ENCODE data around the gene SSTR5. TPM values are rescaled to one million over a fixed set of nuclear protein-coding genes. Genes with fewer than 3 reads are reported as not detected.

The SSTR5 gene
- total RNA-seq, 1 donor from 2014 or later = not detected

DNA sequence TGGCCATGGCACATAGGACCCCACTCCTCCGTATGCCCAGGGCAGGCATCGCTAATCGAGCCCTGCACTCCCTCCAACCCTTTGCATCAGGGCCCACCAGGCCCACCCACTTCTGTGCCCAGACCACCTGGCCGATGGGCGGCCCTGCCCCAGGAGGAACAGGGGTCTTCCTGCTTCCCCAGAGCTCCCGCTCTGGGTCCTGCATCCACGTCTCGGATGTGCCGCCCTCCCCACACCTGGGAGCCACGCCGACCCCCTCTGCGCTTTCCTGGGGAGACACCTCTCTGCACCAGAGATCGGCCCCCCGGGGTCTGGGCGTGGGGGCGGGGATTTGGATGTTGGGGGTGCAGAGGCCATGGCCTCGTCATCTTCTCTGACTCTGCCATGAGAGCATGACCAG, 21.1 kb upstream of the SSTR5 start:
- intact Hi-C loops (cut with micrococcal nuclease) = no loop called here
- Mint-ChIP-seq H3K4me1 (no peaks in the 10 kb centered on the region), H3K27ac (no peak overlapping the region), H3K4me3 (no peak overlapping the region), H3K36me3 (ENCODE audit: low read depth) (no peaks in the 10 kb centered on the region), H3K9me3 (no peaks in the 10 kb centered on the region), H3K27me3 (peaks cover 8% of the 10 kb centered on the region)
- DNase-seq (no peak), ATAC-seq (ENCODE audit: low read depth) (no peak)
- POLR2A ChIA-PET = no interaction called here
- no peak for TF ChIP-seq CTCF (IDR thresholded peaks at IDR 0.05)
- CTCF ChIA-PET = no interaction called here

GRCh38 chr16:1052721-1053120, 19.8 kb upstream of the SSTR5 start:
- TF ChIP-seq CTCF (IDR thresholded peaks at IDR 0.05) = no peak
- ChIA-PET POLR2A (no interaction called here), CTCF (no interaction called here)
- Mint-ChIP-seq H3K4me1 (no peaks in the 10 kb centered on the region), H3K9me3 (no peaks in the 10 kb centered on the region), H3K36me3 (ENCODE audit: low read depth) (no peaks in the 10 kb centered on the region), H3K4me3 (no peak overlapping the region), H3K27me3 (peaks cover 8% of the 10 kb centered on the region), H3K27ac (no peak overlapping the region)
- ATAC-seq (ENCODE audit: low read depth) = no peak
- DNase-seq = no peak
- intact Hi-C loops (cut with micrococcal nuclease) = no loop called here

DNA sequence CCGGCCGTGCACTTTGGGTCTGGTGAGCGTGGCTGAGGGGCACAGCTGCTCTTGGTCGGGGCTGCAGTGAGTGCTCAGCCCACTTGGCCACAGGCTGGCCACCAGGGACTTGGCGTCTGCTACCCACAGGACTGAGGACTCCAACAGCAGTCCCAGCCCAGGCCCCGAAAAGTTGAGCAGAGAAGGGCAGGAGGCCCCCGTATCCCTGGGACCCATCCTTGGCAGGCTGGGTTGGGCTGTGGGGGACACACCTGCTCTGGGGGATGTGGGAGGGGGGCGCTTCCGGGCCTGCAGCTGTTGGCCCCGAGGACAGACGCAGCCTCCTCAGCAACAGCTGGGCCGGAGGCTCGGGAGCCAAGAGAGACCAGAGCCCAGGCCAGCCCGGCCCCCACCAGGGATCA, 19.4 kb upstream of the SSTR5 start:
- no peak for ATAC-seq (ENCODE audit: low read depth)
- no peaks in the 10 kb centered on the region for H3K36me3 Mint-ChIP-seq (ENCODE audit: low read depth)
- ChIA-PET CTCF (no interaction called here), POLR2A (no interaction called here)
- peaks cover 7% of the 10 kb centered on the region for H3K27me3 Mint-ChIP-seq
- TF ChIP-seq CTCF (IDR thresholded peaks at IDR 0.05) = no peak
- H3K27ac Mint-ChIP-seq = no peak overlapping the region
- no peaks in the 10 kb centered on the region for H3K4me1 Mint-ChIP-seq
- intact Hi-C loops (cut with micrococcal nuclease) = no loop called here
- H3K4me3 Mint-ChIP-seq = no peak overlapping the region
- no peak for DNase-seq
- no peaks in the 10 kb centered on the region for H3K9me3 Mint-ChIP-seq

- ChIA-PET CTCF (no interaction called here), POLR2A (no interaction called here)
- DNase-seq (no peak), ATAC-seq (ENCODE audit: low read depth) (no peak)
- no peaks in the 10 kb centered on the region for H3K4me1 Mint-ChIP-seq
- H3K36me3 Mint-ChIP-seq (ENCODE audit: low read depth) = no peaks in the 10 kb centered on the region
- H3K27me3 Mint-ChIP-seq = peaks cover 7% of the 10 kb centered on the region
- no peaks in the 10 kb centered on the region for H3K9me3 Mint-ChIP-seq
- intact Hi-C loops (cut with micrococcal nuclease) = no loop called here
- H3K27ac Mint-ChIP-seq = no peak overlapping the region
- no peak for TF ChIP-seq CTCF (IDR thresholded peaks at IDR 0.05)
- H3K4me3 Mint-ChIP-seq = no peak overlapping the region
Measured at GRCh38 chr16:1053700-1054368, 18.7 kb upstream of the SSTR5 start.

GRCh38 chr16:1054660-1055556, 17.6 kb upstream of the SSTR5 start:
- Mint-ChIP-seq H3K27ac (no peak overlapping the region), H3K4me3 (no peak overlapping the region), H3K36me3 (ENCODE audit: low read depth) (no peaks in the 10 kb centered on the region), H3K9me3 (peaks cover 4% of the 10 kb centered on the region), H3K4me1 (no peaks in the 10 kb centered on the region), H3K27me3 (peaks cover 7% of the 10 kb centered on the region)
- ATAC-seq (ENCODE audit: low read depth) (no peak), DNase-seq (no peak)
- intact Hi-C loops (cut with micrococcal nuclease) = no loop called here
- CTCF ChIA-PET = no interaction called here
- TF ChIP-seq CTCF (IDR thresholded peaks at IDR 0.05) = no peak
- POLR2A ChIA-PET = no interaction called here
